Measurements from ENCODE around the gene GABRA4.

DNA sequence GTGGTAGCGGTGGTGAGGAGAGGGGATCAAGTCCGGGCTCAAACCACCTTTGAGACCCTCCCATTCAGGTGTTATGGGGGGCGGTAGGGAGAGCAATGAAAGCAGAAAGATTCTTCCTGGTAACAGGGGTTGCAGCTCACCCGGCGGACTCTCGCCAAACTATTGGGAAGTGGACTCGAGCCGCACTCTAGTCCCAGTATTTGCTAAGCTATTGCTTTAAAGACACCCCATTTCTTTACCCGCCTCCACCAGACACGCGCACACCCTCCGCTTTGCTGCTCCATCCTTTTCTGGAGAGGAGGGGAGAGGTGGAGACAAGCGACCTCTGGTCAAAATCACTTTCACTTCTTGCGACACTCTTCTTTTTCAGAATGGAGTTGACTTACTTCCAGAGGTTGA lies 625 bp upstream of the GABRA4 start:
- TF ChIP-seq POLR2A (IDR thresholded peaks at IDR 0.05): no peak
- TF ChIP-seq, protein P1, sequence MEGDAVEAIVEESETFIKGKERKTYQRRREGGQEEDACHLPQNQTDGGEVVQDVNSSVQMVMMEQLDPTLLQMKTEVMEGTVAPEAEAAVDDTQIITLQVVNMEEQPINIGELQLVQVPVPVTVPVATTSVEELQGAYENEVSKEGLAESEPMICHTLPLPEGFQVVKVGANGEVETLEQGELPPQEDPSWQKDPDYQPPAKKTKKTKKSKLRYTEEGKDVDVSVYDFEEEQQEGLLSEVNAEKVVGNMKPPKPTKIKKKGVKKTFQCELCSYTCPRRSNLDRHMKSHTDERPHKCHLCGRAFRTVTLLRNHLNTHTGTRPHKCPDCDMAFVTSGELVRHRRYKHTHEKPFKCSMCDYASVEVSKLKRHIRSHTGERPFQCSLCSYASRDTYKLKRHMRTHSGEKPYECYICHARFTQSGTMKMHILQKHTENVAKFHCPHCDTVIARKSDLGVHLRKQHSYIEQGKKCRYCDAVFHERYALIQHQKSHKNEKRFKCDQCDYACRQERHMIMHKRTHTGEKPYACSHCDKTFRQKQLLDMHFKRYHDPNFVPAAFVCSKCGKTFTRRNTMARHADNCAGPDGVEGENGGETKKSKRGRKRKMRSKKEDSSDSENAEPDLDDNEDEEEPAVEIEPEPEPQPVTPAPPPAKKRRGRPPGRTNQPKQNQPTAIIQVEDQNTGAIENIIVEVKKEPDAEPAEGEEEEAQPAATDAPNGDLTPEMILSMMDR (IDR thresholded peaks at IDR 0.05): no peak
